Aorta (tissue), 5 donors: Measurements from ENCODE around the gene RPTOR. TPM values are rescaled to one million over a fixed set of nuclear protein-coding genes. Genes with fewer than 3 reads are reported as not detected.
A peak's percentile ranks its signal among the peaks of the same experiment; 100 is the strongest.

Experiments used
- ATAC-seq: fragments of 200-7000 bp; cut with Tn5 transposase; one replicate; pipeline ENCODE4 v1.9.1; 2022; ENCODE audit warnings: moderate library complexity; ENCODE audit not compliant: low FRiP score
- DNase-seq, 2 donors: peaks; one replicate each; pipeline ENCODE4 v3.0.0-alpha.2; 2020
- H3K27ac ChIP-seq, 2 donors: one replicate each; pipeline ENCODE4 v1.5.1; 2013; ENCODE audit warnings: low read length in 2 of 2, mild to moderate bottlenecking in 2 of 2, moderate library complexity in 2 of 2, control low read depth in 1 of 2, inconsistent platforms in 1 of 2, low read depth in 1 of 2
- H3K27me3 ChIP-seq, 2 donors: one replicate each; pipeline ENCODE4 v1.6.1; 2013; ENCODE audit warnings: control low read depth in 1 of 2, low read length in 1 of 2, mild to moderate bottlenecking in 1 of 2, moderate library complexity in 1 of 2; ENCODE audit not compliant: insufficient read depth in 2 of 2, control insufficient read depth in 1 of 2
- H3K36me3 ChIP-seq, 2 donors: one replicate each; pipeline ENCODE4 v1.6.1; 2013; ENCODE audit warnings: control low read depth in 1 of 2, low read length in 1 of 2, mild to moderate bottlenecking in 1 of 2; ENCODE audit not compliant: insufficient read depth in 2 of 2, control insufficient read depth in 1 of 2
- H3K4me1 ChIP-seq, 2 donors: one replicate each; pipeline ENCODE4 v1.6.1; 2013; ENCODE audit warnings: low read length in 2 of 2, control low read depth in 1 of 2, mild to moderate bottlenecking in 1 of 2, moderate library complexity in 1 of 2; ENCODE audit not compliant: insufficient read depth in 2 of 2, control insufficient read depth in 1 of 2
- H3K4me3 ChIP-seq, 2 donors: one replicate each; pipeline ENCODE4 v1.5.1; 2013; ENCODE audit warnings: low read length in 2 of 2, control low read depth in 1 of 2, mild to moderate bottlenecking in 1 of 2
- H3K9me3 ChIP-seq: one replicate; pipeline ENCODE4 v1.6.1; 2013; ENCODE audit warnings: mild to moderate bottlenecking, low read length; ENCODE audit not compliant: control insufficient read depth
- WGBS, 2 donors: extraction: QIAGEN DNeasy Blood & Tissue Kit; methylation state at CpG; one replicate each; pipeline ENCODE4 v1.1.7; 2013; 5-methylcytosine and 5-hydroxymethylcytosine counted together
- intact Hi-C, 2 donors: fragments of 100-400 bp; cut with DNase I; formaldehyde crosslinking; loops; one replicate each; pipeline versions ENCODE4 v1.14.2 to v1.15.0; 2022
- polyA plus RNA-seq, 2 donors: library from polyadenylated mRNA; stranded (reverse); fragments of 200-250 nt; gene quantifications; one replicate each; pipeline ENCODE4 v1.2.3, GENCODE V29; 2013
- total RNA-seq, 2 donors: library from RNA; stranded (reverse); fragmentation: NEBNext Ultra II Directional; extraction: Animal tissue kit (Norgen Biotek cat#: 25700); gene quantifications; one replicate each; pipeline ENCODE4 v1.2.1, GENCODE V29; 2021
- donor health status: healthy with polysubstance abuse.
- donor health status: Bipolar disorder and iron deficiency.
- donor health status: DM: no; HTN: no; CAD: no.
- donor health status: DM: no; HTN: no; CAD: no.
- donor health status: DM: yes; HTN: yes; CAD: no.

Gene RPTOR
- total and polyA plus RNA-seq, 4 donors = 2.1 to 31.4 (median 18.6) TPM

DNA sequence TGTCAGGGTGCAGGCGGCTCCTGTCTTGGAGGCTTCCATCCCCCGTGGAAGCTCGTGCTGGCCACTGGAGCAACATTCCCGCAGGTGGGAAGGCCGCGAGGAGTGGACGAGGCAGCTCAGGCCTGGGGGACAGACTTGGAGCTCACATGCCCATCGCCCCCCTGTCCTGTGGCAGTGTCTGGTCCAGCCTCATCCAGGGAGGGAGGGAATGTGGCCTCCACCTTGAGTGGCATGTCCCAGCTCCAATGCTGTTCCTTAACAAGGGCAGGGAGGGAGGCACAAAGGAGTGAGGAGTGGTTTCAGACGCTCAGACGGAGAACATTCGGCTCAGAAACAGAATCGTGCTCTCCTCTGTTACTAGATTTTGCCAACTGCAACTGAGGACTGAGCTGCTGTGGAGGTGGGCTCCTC lies 287.6 kb downstream of the RPTOR start:
- intact Hi-C loops = no loop called here
- Histone ChIP-seq H3K9me3 (no peaks in the 10 kb centered on the region), H3K4me3 (no peak overlapping the region), H3K27me3 (no peaks in the 10 kb centered on the region), H3K27ac (peak overlapping the region; percentile 50 to 66), H3K36me3 (no peaks in the 10 kb centered on the region), H3K4me1 (no peaks in the 10 kb centered on the region)
- 61 to 63% methylated on average over 12 of the region's 12 CpGs for WGBS, 2 donors
- ATAC-seq (peak; percentile 16), DNase-seq (peak; percentile 59 to 75)

GRCh38 chr17:80832888-80833583 lies 288.4 kb downstream of the RPTOR start:
- intact Hi-C loops = no loop called here
- peak; percentile 94 for ATAC-seq
- Histone ChIP-seq H3K27ac (peak overlapping the region; percentile 49 to 50), H3K27me3 (no peaks in the 10 kb centered on the region), H3K4me3 (peak overlapping the region in 1 of 2 donors; percentile 30), H3K9me3 (no peaks in the 10 kb centered on the region), H3K4me1 (no peaks in the 10 kb centered on the region), H3K36me3 (no peaks in the 10 kb centered on the region)
- DNase-seq = peak; percentile 93
- whole genome bisulfite sequencing, 2 donors = 1% methylated on average over 25 of the region's 25 CpGs

DNA sequence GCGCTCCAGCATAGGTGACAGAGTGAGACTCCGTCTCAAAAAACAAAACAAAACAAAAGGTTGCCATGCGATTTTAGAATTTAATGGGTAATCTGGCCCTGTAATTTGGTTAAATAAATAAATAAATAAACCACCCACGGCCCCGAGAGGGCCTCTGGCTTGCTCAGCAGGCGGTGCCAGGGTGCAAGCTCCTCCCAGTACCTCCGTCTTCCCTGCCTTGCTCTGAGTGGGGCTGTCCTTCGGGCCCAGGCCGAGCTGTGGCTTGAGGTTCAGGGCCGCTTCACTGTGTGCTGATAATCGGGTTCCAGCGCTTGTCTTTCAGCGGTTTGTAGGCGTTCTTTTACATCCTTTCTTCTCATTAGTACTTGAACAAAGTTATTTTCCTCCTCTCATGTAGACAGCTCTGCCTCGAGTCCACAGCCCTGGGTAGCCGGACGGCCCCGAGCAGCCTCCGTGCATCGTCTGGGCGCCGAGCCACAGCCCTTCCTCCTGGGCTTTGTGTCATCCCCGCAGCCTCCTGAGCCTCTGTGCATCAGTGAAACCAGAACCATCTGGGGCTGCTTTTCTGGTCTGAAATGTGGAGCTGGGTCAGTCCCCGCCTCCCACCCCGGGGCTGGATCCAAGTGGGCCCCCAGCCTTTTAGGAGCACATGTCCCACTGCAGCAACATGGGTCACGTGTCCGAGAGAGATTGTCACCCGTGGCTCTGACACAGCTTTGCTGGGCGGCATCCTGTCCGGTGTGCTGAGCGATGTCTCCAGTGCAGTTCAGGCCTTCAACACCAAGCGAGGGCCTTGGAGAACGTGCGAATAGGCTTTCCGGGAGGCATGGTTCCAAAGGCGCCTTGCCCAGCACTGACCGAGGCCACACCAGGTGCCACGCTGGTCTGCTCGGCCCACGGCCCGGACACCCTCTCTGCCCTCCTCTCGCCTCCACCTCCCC lies 289.6 kb downstream of the RPTOR start:
- no peak overlapping the region for H3K27ac ChIP-seq
- intact Hi-C loops = no loop called here
- WGBS, 2 donors = 92 to 93% methylated on average over 42 of the region's 42 CpGs

DNA sequence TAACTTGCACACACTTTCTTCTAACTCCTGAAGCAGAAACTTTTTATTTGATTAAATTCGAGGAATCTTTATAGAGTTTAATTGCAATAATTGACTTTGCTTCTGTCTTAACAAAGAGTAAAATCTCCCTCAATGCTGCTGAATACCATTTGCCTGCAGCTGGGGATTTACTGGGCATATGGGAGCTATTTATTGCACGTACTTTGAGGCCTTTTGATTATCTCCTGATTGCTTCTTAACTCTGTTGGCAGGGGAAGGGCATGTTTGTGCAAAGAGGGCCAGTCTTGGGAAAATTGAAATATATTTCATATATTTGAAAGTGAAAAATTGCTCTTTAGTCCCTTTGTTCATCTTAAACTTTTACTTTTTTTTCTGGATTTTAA lies 290.2 kb downstream of the RPTOR start:
- Histone ChIP-seq H3K27me3 (no peaks in the 10 kb centered on the region), H3K27ac (no peak overlapping the region), H3K4me3 (no peak overlapping the region), H3K36me3 (no peaks in the 10 kb centered on the region), H3K9me3 (no peaks in the 10 kb centered on the region), H3K4me1 (no peaks in the 10 kb centered on the region)
- ATAC-seq = no peak
- DNase-seq = no peak
- intact Hi-C loops = no loop called here
- WGBS, 2 donors = 89 to 92% methylated on average over 2 of the region's 2 CpGs

More for the DNA sequence above, 289.6 kb downstream of the RPTOR start:
- Histone ChIP-seq H3K36me3 (no peaks in the 10 kb centered on the region), H3K27me3 (no peaks in the 10 kb centered on the region), H3K9me3 (no peaks in the 10 kb centered on the region), H3K4me1 (no peaks in the 10 kb centered on the region), H3K4me3 (no peak overlapping the region)
- ATAC-seq = peak; percentile 28
- DNase-seq = peak; percentile 59 to 79

DNA sequence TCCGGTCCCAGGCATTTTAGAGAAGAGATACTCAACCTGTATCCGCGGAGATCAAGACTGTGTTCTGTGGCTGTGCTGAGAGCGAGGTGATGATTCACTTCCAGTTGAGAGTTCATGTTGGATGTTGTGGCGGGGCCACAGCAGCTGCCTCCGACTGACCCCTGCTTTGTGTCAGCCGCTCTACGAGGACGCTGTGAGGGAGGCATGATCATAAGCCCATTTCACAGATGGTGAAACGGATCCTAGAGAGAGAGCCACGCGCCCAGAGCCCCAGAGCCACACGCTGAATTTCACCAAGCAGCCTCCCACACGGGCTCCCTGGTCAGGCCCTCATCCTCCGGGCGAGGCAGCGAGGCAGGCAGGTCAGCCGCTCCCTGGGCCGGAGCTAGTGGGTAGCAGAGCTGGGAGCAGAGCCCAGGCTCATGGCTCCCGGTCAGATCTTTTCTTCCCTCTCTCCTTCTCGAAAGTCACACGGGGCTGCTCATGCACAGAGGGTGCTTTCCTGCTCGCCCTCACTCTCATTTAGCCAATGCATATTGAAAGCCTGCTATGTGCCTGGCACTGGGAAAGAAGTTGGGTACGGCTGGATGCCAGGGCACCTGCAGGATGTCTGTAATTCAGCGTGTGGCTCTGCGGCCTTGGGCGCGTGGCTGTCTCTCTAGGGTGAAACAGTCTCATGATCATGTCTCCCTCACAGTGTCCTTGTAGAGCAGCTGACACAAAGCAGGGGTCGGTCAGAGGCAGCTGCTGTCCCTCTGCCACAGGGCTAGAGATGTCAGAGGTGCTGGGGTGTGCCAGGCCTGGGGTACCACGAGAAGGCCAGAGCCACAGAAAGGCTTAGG lies 291.4 kb downstream of the RPTOR start:
- Histone ChIP-seq H3K4me3 (no peak overlapping the region), H3K9me3 (no peaks in the 10 kb centered on the region), H3K36me3 (no peaks in the 10 kb centered on the region), H3K27ac (no peak overlapping the region), H3K27me3 (no peaks in the 10 kb centered on the region), H3K4me1 (no peaks in the 10 kb centered on the region)
- intact Hi-C loops = no loop called here
- peak; percentile 21 to 65 for DNase-seq
- ATAC-seq = no peak
- 95 to 96% methylated on average over 30 of the region's 30 CpGs for WGBS, 2 donors

DNA sequence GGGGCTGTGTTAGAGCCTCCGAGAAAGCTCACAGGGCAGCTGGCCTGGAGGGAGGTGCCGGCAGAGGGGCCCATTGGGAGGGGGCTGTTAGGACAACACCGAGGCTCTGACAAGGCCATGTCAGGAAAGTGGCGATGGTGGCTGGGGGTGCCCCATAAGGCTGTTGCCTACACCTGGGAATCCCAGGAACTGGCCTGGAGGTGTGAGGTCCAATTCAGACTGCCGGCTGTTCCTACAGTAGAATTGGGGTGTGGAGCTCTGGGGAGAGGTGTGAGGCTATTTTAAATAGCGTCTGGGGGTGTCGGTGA lies 292.0 kb downstream of the RPTOR start:
- H3K4me3 ChIP-seq = no peak overlapping the region
- no peaks in the 10 kb centered on the region for H3K36me3 ChIP-seq
- no peaks in the 10 kb centered on the region for H3K9me3 ChIP-seq
- intact Hi-C loops = no loop called here
- ATAC-seq = no peak
- H3K4me1 ChIP-seq = no peaks in the 10 kb centered on the region
- WGBS, 2 donors = 97 to 98% methylated on average over 7 of the region's 7 CpGs
- DNase-seq = peak in 1 of 2 donors; percentile 51
- H3K27ac ChIP-seq = no peak overlapping the region
- no peaks in the 10 kb centered on the region for H3K27me3 ChIP-seq

DNA sequence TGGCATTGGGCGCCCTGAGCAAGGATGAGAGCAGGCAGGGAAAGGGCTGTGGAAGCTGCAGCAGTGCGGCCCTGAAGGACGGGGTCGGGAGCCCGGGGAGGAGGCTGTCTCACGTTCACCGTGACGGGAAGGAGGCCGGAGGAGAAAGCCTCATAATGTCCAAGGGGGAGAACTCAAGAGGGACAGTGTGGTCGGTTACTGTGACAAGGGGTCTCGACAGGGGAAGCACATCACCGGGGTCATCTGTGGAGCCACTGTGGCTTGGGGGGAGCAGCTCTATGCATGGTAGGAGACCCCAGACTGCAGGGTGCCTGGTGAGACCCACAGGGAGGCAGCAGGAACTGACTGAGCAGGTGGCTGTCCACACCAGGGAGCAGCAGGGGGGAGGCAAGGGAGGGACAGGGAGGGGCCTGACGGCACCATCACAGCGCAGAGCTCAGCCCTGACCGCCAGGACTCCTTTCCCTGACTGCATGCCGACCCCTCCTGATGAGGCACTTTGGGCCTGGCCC lies 292.4 kb downstream of the RPTOR start:
- Histone ChIP-seq H3K9me3 (no peaks in the 10 kb centered on the region), H3K4me1 (no peaks in the 10 kb centered on the region), H3K4me3 (no peak overlapping the region), H3K27me3 (no peaks in the 10 kb centered on the region), H3K36me3 (no peaks in the 10 kb centered on the region), H3K27ac (no peak overlapping the region)
- ATAC-seq (no peak), DNase-seq (peak; percentile 29 to 65)
- WGBS, 2 donors = 95 to 96% methylated on average over 16 of the region's 16 CpGs
- intact Hi-C loops = no loop called here

- H3K27me3 ChIP-seq = no peaks in the 10 kb centered on the region
- no peaks in the 10 kb centered on the region for H3K36me3 ChIP-seq
- H3K9me3 ChIP-seq = no peaks in the 10 kb centered on the region
- intact Hi-C loops = no loop called here
- DNase-seq = peak; percentile 38 to 59
- H3K4me1 ChIP-seq = no peaks in the 10 kb centered on the region
- no peak for ATAC-seq
- 90 to 93% methylated on average over 18 of the region's 18 CpGs for WGBS, 2 donors
- H3K27ac ChIP-seq = no peak overlapping the region
- H3K4me3 ChIP-seq = no peak overlapping the region
Observed at GRCh38 chr17:80837711-80838110, 293.1 kb downstream of the RPTOR start.
